Measurements from ENCODE around the gene BTF3.

- no peak for TF ChIP-seq CTCF (IDR thresholded peaks at IDR 0.05)
- no peak for TF ChIP-seq POLR2AphosphoS5 (IDR thresholded peaks at IDR 0.05; ENCODE audit: low read depth, low read length)
Measured at GRCh38 chr5:73452215-73452614, 46.0 kb upstream of the BTF3 start.

Measured in Panc1 (cell line).